Astrocyte of the spinal cord (primary cell): Measurements from ENCODE around the gene CEMP1.
"Not testable (repeated sequence)": the region's sequence is repeated elsewhere in the genome, so short reads cannot be mapped to it uniquely, and the experiment has no call there.

Experiments used
- DNase-seq: peaks from one replicate; pipeline ENCODE4 v3.0.0; 2011; ENCODE audit warnings: low read depth, low spot score
- H3K4me3 ChIP-seq: 2 replicates; pipeline ENCODE4 v1.5.1; 2011; ENCODE audit warnings: low read depth, mild to moderate bottlenecking, low read length, moderate library complexity
- CTCF ChIP-seq: IDR thresholded peaks from 2 replicates; pipeline ENCODE4 v1.5.1; 2012; ENCODE audit warnings: low read depth, mild to moderate bottlenecking, low read length, inconsistent platforms
- in situ Hi-C: cut with HindIII; loops from 2 replicates; pipeline ENCODE4 v1.10.0; 2017; ENCODE audit warnings: low sequenced_read_pairs

CEMP1 gene

GRCh38 chr16:2551420-2551889 lies 20.2 kb upstream of the CEMP1 start:
- H3K4me3 ChIP-seq, in situ Hi-C loops, DNase-seq: not testable (repeated sequence)
- TF ChIP-seq CTCF: peak; percentile 9

GRCh38 chr16:2550283-2550878 lies 19.2 kb upstream of the CEMP1 start:
- DNase-seq, in situ Hi-C loops, H3K4me3 ChIP-seq: not testable (repeated sequence)

GRCh38 chr16:2543771-2544170 lies 12.6 kb upstream of the CEMP1 start:
- DNase-seq, H3K4me3 ChIP-seq, in situ Hi-C loops: not testable (repeated sequence)

GRCh38 chr16:2541409-2541808 lies 10.2 kb upstream of the CEMP1 start:
- H3K4me3 ChIP-seq, DNase-seq, in situ Hi-C loops: not testable (repeated sequence)

- in situ Hi-C loops, DNase-seq, H3K4me3 ChIP-seq: not testable (repeated sequence)
Measured at GRCh38 chr16:2540912-2541311, 9.7 kb upstream of the CEMP1 start.

GRCh38 chr16:2539845-2540458 lies 8.7 kb upstream of the CEMP1 start:
- TF ChIP-seq CTCF: peak; percentile 43
- in situ Hi-C loops, H3K4me3 ChIP-seq, DNase-seq: not testable (repeated sequence)

- DNase-seq, H3K4me3 ChIP-seq, in situ Hi-C loops: not testable (repeated sequence)
Measured at GRCh38 chr16:2539192-2539844, 8.1 kb upstream of the CEMP1 start.

- H3K4me3 ChIP-seq: peak within 1 kb of the TSS; percentile 72
- in situ Hi-C loops: no loop called here
- no peak for TF ChIP-seq CTCF
- DNase-seq: peak; percentile 95
Measured at GRCh38 chr16:2537451-2538379, 6.5 kb upstream of the CEMP1 start, which contains the start of gene PDPK1. Gene PDPK1 (plus strand): TSS chr16:2538021. CDS start chr16:2538113, 92 bp downstream.
